MM.1S (cell line): ENCODE measurements around the gene DAZAP1.

Experiments
- DNase-seq: peaks from one replicate; pipeline ENCODE4 v3.0.0-alpha.2; 2015
- H2AFZ ChIP-seq: fragments of 300-600 bp; sonication (generic); 2 replicates; pipeline ENCODE4 v1.6.0; 2016; ENCODE audit warnings: antibody characterized with exemption, low read length
- H3F3A ChIP-seq: fragments of 300-600 bp; sonication (generic); 2 replicates; pipeline ENCODE4 v1.6.1; 2016; ENCODE audit warnings: mild to moderate bottlenecking, antibody characterized with exemption, low read length, moderate library complexity, mixed read lengths; ENCODE audit not compliant: insufficient read depth
- H3K27ac ChIP-seq: fragments of 300-600 bp; sonication (generic); 2 replicates; pipeline ENCODE4 v1.5.1; 2016; ENCODE audit warnings: mild to moderate bottlenecking, low read length
- H3K27me3 ChIP-seq: fragments of 300-600 bp; sonication (generic); replicated peaks from 2 replicates; pipeline ENCODE4 v1.6.0; 2016; ENCODE audit warnings: low read length; ENCODE audit not compliant: insufficient read depth
- H3K36me3 ChIP-seq: fragments of 300-600 bp; sonication (generic); replicated peaks from 2 replicates; pipeline ENCODE4 v1.6.1; 2016; ENCODE audit warnings: mild to moderate bottlenecking, low read length, mixed read lengths; ENCODE audit not compliant: insufficient read depth
- H3K4me1 ChIP-seq: fragments of 300-600 bp; sonication (generic); 2 replicates; pipeline ENCODE4 v1.6.1; 2016; ENCODE audit warnings: low read length, mixed read lengths
- H3K4me2 ChIP-seq: fragments of 300-600 bp; sonication (generic); 2 replicates; pipeline ENCODE4 v1.6.0; 2016; ENCODE audit warnings: low read depth, low read length
- H3K4me3 ChIP-seq: fragments of 300-600 bp; sonication (generic); 2 replicates; pipeline ENCODE4 v1.5.1; 2016; ENCODE audit warnings: low read length, mixed read lengths
- H3K79me2 ChIP-seq: fragments of 300-600 bp; sonication (generic); 2 replicates; pipeline ENCODE4 v1.6.1; 2016; ENCODE audit warnings: mixed run types, low read length, mixed read lengths
- H3K9ac ChIP-seq: fragments of 300-600 bp; sonication (generic); 2 replicates; pipeline ENCODE4 v1.6.1; 2016; ENCODE audit warnings: low read length, mixed read lengths
- H3K9me2 ChIP-seq: fragments of 300-600 bp; sonication (generic); replicated peaks from 2 replicates; pipeline ENCODE4 v1.6.1; 2016; ENCODE audit warnings: mild to moderate bottlenecking, low read length, mixed read lengths; ENCODE audit not compliant: insufficient read depth
- H3K9me3 ChIP-seq: fragments of 300-600 bp; sonication (generic); replicated peaks from 2 replicates; pipeline ENCODE4 v1.6.1; 2016; ENCODE audit warnings: mild to moderate bottlenecking, low read length, mixed read lengths; ENCODE audit not compliant: insufficient read depth
- H4K20me1 ChIP-seq: fragments of 300-600 bp; sonication (generic); 2 replicates; pipeline ENCODE4 v1.6.1; 2016; ENCODE audit warnings: mild to moderate bottlenecking, low read length, moderate library complexity, mixed read lengths; ENCODE audit not compliant: insufficient read depth
- EZH2 ChIP-seq: fragments of 300-600 bp; sonication (generic); optimal IDR thresholded peaks from 2 replicates; pipeline ENCODE3; 2017; ENCODE audit warnings: low read depth, mild to moderate bottlenecking, antibody characterized with exemption, low read length, mixed read lengths
- EZH2phosphoT487 ChIP-seq: fragments of 300-600 bp; sonication (generic); IDR thresholded peaks from 2 replicates; pipeline ENCODE4 v1.6.1; 2018; ENCODE audit warnings: antibody characterized with exemption, low read length
- TF ChIP-seq, protein P1 (sequence below): fragments of 300-600 bp; sonication (generic); IDR thresholded peaks from 2 replicates; pipeline ENCODE4 v1.5.1; 2016; ENCODE audit warnings: antibody characterized with exemption, low read length, mixed read lengths

DAZAP1 gene

DNA sequence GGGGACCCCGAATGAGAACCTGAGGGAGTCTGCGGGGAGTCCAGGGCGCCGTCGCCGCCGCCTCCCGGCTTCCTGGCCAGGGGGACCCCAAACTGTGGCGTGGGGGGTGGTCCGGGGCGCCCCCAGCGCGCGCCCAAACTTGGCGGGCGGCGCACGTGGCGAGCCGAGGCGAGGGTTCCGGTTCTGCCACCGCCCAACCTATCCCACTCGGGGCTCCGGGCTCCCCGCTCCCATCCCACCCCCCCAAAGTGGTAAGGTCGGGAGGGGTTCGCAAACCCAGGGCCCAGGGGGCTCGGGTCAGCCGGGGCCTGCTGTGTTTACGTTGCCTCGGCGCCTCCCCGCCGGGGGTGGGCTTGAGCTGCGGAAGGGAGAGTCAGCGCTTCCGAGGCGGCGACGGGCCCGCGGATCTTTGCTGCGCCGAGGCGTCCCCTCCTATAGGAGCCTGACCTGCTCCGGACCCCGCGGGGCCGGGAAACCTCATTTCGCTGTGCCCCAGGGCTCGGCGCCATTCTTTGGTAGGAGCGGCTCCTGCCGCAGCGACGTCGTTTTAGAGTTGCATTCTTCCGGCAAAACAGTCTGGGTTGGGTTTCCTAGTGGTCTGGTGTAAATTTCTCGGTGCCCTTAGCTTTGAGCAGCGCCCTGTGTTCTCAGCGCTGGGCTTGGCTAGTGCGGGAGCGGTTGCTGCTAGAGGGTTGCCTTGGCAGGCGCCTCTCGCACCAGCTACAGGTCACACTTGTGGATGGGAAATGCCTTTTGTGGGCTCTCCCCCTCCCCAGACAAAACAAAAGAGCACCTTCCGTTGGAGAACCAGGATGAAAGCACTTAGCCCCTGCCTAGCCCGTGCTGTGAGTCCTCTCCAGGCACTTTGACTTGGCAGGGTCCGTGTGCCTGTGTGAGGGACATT, 1.2 kb downstream of the DAZAP1 start:
- no peaks in the 10 kb centered on the region for H3K9me2 ChIP-seq
- H3F3A ChIP-seq = peaks cover 23% of the 10 kb centered on the region
- H3K4me3 ChIP-seq = peak overlapping the region; percentile 97
- H3K79me2 ChIP-seq = peaks cover 58% of the 10 kb centered on the region
- peak overlapping the region; percentile 100 for H3K9ac ChIP-seq
- H3K9me3 ChIP-seq = no peaks in the 10 kb centered on the region
- H3K4me2 ChIP-seq = peak overlapping the region; percentile 90
- H2AFZ ChIP-seq = no peak overlapping the region
- H4K20me1 ChIP-seq = peaks cover 49% of the 10 kb centered on the region
- peaks cover 13% of the 10 kb centered on the region; the same call in 1 of the 2 replicates for H3K36me3 ChIP-seq
- peaks cover 4% of the 10 kb centered on the region; the same call in 1 of the 2 replicates for H3K27me3 ChIP-seq
- DNase-seq = peak; percentile 59
- H3K4me1 ChIP-seq = peaks cover 49% of the 10 kb centered on the region
- peak overlapping the region; percentile 77 for H3K27ac ChIP-seq
- TF ChIP-seq EZH2phosphoT487 (no peak), EZH2 (no peak)
- TF ChIP-seq, protein P1, sequence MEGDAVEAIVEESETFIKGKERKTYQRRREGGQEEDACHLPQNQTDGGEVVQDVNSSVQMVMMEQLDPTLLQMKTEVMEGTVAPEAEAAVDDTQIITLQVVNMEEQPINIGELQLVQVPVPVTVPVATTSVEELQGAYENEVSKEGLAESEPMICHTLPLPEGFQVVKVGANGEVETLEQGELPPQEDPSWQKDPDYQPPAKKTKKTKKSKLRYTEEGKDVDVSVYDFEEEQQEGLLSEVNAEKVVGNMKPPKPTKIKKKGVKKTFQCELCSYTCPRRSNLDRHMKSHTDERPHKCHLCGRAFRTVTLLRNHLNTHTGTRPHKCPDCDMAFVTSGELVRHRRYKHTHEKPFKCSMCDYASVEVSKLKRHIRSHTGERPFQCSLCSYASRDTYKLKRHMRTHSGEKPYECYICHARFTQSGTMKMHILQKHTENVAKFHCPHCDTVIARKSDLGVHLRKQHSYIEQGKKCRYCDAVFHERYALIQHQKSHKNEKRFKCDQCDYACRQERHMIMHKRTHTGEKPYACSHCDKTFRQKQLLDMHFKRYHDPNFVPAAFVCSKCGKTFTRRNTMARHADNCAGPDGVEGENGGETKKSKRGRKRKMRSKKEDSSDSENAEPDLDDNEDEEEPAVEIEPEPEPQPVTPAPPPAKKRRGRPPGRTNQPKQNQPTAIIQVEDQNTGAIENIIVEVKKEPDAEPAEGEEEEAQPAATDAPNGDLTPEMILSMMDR = no peak

- Histone ChIP-seq H3K4me1 (peaks cover 52% of the 10 kb centered on the region), H4K20me1 (peaks cover 56% of the 10 kb centered on the region)
Measured at GRCh38 chr19:1409204-1410005, 2.0 kb downstream of the DAZAP1 start.

DNA sequence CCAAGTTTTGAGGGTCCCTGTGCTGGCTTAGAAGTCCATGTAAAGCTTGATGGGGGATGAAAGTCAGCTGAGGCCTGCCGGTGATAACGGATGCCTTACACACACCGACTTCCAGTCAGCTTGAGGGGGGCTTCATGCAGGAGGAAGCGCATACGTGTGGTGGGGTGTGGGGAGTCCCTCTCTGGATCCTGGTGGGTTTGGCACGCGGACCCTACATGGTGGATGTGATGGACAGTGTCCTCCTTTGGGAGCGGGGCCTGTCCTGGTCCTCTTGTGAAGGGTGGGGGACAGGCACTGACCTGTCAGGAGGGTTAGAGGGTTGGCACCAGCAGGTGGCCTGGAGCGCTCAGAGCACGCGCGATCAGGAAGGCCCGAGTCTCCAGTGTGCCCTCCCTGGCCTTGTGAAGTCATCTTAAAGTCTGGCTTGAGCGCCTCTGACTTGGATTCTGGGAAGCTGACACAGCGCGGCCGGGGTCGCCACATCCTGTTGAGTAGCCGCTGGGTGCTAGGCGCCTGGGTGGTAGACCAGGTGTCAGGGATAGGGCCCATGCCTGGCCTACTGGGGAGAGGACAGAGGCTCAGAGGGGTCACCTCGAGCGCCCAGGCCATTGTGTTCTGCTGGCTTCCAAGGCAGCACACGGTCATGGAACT, 2.9 kb downstream of the DAZAP1 start:
- DNase-seq = no peak
- TF ChIP-seq EZH2phosphoT487 = no peak
- TF ChIP-seq, protein P1 = no peak
- TF ChIP-seq EZH2 = no peak
- no peak overlapping the region for H3K9ac ChIP-seq
- peaks cover 31% of the 10 kb centered on the region for H3F3A ChIP-seq
- H3K9me2 ChIP-seq = no peaks in the 10 kb centered on the region
- H3K79me2 ChIP-seq = peaks cover 75% of the 10 kb centered on the region
- no peaks in the 10 kb centered on the region for H3K9me3 ChIP-seq
- peaks cover 62% of the 10 kb centered on the region for H4K20me1 ChIP-seq
- no peaks in the 10 kb centered on the region for H3K27me3 ChIP-seq
- no peak overlapping the region for H3K27ac ChIP-seq
- no peak overlapping the region for H3K4me3 ChIP-seq
- H3K4me2 ChIP-seq = peak overlapping the region; percentile 90; the same call in 1 of the 2 replicates
- H3K4me1 ChIP-seq = peaks cover 52% of the 10 kb centered on the region
- no peak overlapping the region for H2AFZ ChIP-seq
- peaks cover 13% of the 10 kb centered on the region; the same call in 1 of the 2 replicates for H3K36me3 ChIP-seq

More at GRCh38 chr19:1409204-1410005, 2.0 kb downstream of the DAZAP1 start:
- Histone ChIP-seq H2AFZ (no peak overlapping the region), H3K4me2 (peak overlapping the region; percentile 90), H3K9me2 (no peaks in the 10 kb centered on the region), H3K79me2 (peaks cover 67% of the 10 kb centered on the region), H3K9ac (peak overlapping the region; percentile 100), H3K36me3 (peaks cover 13% of the 10 kb centered on the region; the same call in 1 of the 2 replicates), H3K27ac (peak overlapping the region; percentile 77; the same call in 1 of the 2 replicates), H3K9me3 (no peaks in the 10 kb centered on the region), H3K4me3 (peak overlapping the region; percentile 97), H3F3A (peaks cover 31% of the 10 kb centered on the region), H3K27me3 (0 out of 2 replicates have a peak, but pooled peaks cover 2% of the 10 kb centered on the region)
- no peak for DNase-seq
- TF ChIP-seq EZH2 (no peak), EZH2phosphoT487 (no peak)
- TF ChIP-seq, protein P1 = no peak
